Measurements from ENCODE around the gene SETDB2. TPM values are rescaled to one million over a fixed set of nuclear protein-coding genes. Genes with fewer than 3 reads are reported as not detected.

The SETDB2 gene
- total and polyA plus RNA-seq, 5 donors = 5.0 to 18.6 (median 14.0) TPM

DNA sequence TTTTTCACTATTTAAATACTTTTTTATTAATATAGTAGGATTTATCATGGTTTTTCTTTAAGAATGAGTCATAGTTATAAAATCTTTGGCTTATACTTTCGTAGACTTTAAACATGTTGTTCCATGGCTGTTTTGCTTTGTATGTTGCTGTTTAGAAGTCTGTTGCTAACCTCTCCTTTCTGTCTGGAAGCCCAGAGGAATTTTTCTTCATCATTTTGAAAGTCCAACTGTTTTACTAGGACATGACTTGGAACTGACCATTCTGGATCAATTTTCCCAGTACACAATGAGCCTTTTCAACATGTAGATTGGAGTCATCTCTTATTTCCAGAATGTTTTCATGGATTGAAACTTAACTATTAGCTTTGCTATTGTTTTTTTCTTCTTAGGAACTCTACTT, 8.1 kb upstream of the SETDB2 start:
- Histone ChIP-seq H3K27ac (ENCODE audit: low read length) (no peak overlapping the region), H3K4me1 (ENCODE audit: control insufficient read depth, insufficient read depth, low read length) (no peaks in the 10 kb centered on the region), H3K27me3 (ENCODE audit: control insufficient read depth, insufficient read depth) (no peaks in the 10 kb centered on the region), H3K4me3 (ENCODE audit: low read length) (no peak overlapping the region), H3K9me3 (ENCODE audit: control insufficient read depth, low read length) (no peaks in the 10 kb centered on the region)
- intact Hi-C loops (cut with DNase I) = loop anchor here (5.0 kb wide), 1 partner anchor 134 kb away; no protein-coding TSS in a partner anchor
- ATAC-seq (peak; percentile 43 to 78), DNase-seq (no peak)
- WGBS = 72% methylated on average over 1 of the region's 1 CpG

DNA sequence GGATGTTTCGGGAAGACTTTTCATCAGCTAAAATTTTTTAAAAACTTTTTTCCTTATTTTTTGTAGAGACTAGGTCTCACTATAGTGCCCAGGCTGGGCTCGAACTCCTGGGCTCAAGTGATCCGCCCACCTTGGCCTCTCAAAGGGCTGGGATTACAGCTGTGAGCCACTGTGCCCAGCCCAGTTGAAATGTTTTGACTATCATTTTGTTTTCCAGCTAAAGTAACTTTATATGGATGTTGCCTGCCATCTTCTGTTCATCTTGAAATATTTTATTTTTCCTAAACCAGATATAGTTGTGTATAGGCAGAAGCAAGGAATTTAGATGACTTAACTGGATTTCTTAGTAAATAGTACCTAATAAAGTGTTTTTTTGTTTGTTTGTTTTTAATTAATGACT, 7.2 kb upstream of the SETDB2 start:
- Histone ChIP-seq H3K4me3 (ENCODE audit: low read length) (no peak overlapping the region), H3K27ac (ENCODE audit: low read length) (no peak overlapping the region), H3K9me3 (ENCODE audit: control insufficient read depth, low read length) (no peaks in the 10 kb centered on the region), H3K27me3 (ENCODE audit: control insufficient read depth, insufficient read depth) (no peaks in the 10 kb centered on the region), H3K4me1 (ENCODE audit: control insufficient read depth, insufficient read depth, low read length) (no peaks in the 10 kb centered on the region)
- ATAC-seq = peak; percentile 84 to 86
- peak; percentile 61 to 87 (median 76) for DNase-seq
- WGBS = 66% methylated on average over 3 of the region's 3 CpGs
- intact Hi-C loops (cut with DNase I) = loop anchor here (5.0 kb wide), 1 partner anchor 135 kb away; no protein-coding TSS in a partner anchor

DNA sequence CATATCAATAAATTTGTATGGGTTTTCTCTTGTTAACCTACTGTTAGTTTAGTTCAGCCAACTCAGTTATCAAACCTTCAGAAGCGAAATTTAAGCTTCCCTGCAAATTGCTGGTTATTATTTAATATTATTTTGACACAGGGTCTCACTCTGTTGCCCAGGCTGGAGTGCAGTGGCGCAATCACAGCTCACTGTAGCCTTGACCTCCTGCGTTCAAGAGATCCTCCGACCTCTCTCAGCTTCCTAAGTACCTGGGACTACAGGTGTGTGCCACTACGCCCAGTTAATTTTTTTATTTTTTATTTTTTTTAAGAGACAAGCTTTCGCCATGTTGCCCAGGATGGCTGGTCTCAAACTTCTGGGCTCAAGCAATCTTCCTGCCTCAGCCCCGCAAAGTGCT, 6.4 kb upstream of the SETDB2 start:
- no peak overlapping the region for H3K27ac ChIP-seq (ENCODE audit: low read length)
- ATAC-seq (no peak), DNase-seq (no peak)
- no peak overlapping the region for H3K4me3 ChIP-seq (ENCODE audit: low read length)
- no peaks in the 10 kb centered on the region for H3K9me3 ChIP-seq (ENCODE audit: control insufficient read depth, low read length)
- intact Hi-C loops (cut with DNase I) = loop anchor here (5.0 kb wide), 1 partner anchor 135 kb away; no protein-coding TSS in a partner anchor
- 91% methylated on average over 7 of the region's 7 CpGs for WGBS
- H3K27me3 ChIP-seq (ENCODE audit: control insufficient read depth, insufficient read depth) = no peaks in the 10 kb centered on the region
- no peaks in the 10 kb centered on the region for H3K4me1 ChIP-seq (ENCODE audit: control insufficient read depth, insufficient read depth, low read length)

DNA sequence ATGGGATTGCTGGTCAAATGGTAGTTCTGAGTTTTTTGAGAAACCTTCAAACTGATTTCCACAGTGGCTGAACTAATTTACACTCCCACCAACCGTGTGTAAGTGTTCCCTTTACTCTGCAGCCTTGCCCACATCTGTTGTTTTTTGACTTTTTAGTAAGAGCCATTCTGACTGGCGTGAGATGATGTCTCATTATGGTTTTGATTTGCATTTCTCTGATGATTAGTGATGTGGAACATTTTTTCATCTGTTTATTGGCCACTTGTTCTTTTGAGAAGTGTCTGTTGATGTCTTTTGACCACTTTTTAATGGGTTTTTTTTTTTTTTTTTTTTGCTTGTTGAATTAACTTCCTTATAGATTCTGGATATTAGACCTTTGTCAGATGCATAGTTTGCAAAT, 4.5 kb upstream of the SETDB2 start:
- no peak overlapping the region for H3K4me3 ChIP-seq (ENCODE audit: low read length)
- DNase-seq (no peak), ATAC-seq (no peak)
- H3K27ac ChIP-seq (ENCODE audit: low read length) = no peak overlapping the region
- no peaks in the 10 kb centered on the region for H3K9me3 ChIP-seq (ENCODE audit: control insufficient read depth, low read length)
- WGBS = 85% methylated on average over 2 of the region's 2 CpGs
- H3K27me3 ChIP-seq (ENCODE audit: control insufficient read depth, insufficient read depth) = no peaks in the 10 kb centered on the region
- H3K4me1 ChIP-seq (ENCODE audit: control insufficient read depth, insufficient read depth, low read length) = no peaks in the 10 kb centered on the region
- intact Hi-C loops (cut with DNase I) = loop anchor here (5.0 to 10.0 kb wide), 2 partner anchors 137 to 165 kb away; no protein-coding TSS in a partner anchor

DNA sequence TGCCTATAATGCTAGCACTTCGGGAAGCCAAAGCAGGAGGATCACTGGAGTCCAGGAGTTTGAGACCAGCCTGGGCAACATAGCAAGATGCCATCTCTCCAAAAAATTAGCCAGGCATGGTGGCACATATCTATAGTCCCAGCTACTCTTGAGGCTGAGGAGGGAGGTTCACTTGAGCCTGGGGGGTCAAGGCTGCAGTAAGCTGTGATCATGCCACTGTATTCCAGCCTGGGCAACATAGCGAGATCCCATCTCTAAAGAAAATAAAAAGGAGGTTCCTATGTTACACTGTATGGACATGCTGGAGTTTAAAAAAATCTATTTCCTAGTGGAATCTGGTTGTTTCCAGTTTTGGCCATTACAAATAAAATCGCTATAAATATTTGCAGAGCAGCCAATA, 2.8 kb upstream of the SETDB2 start:
- DNase-seq = no peak
- intact Hi-C loops (cut with DNase I) = loop anchor here in 1 of 4 donors (10.0 kb wide), 1 partner anchor 163 kb away; no protein-coding TSS in a partner anchor
- no peaks in the 10 kb centered on the region for H3K27me3 ChIP-seq (ENCODE audit: control insufficient read depth, insufficient read depth)
- no peaks in the 10 kb centered on the region for H3K4me1 ChIP-seq (ENCODE audit: control insufficient read depth, insufficient read depth, low read length)
- no peak overlapping the region for H3K27ac ChIP-seq (ENCODE audit: low read length)
- no peak for ATAC-seq
- WGBS = 97% methylated on average over 3 of the region's 3 CpGs
- no peaks in the 10 kb centered on the region for H3K9me3 ChIP-seq (ENCODE audit: control insufficient read depth, low read length)
- H3K4me3 ChIP-seq (ENCODE audit: low read length) = no peak overlapping the region

DNA sequence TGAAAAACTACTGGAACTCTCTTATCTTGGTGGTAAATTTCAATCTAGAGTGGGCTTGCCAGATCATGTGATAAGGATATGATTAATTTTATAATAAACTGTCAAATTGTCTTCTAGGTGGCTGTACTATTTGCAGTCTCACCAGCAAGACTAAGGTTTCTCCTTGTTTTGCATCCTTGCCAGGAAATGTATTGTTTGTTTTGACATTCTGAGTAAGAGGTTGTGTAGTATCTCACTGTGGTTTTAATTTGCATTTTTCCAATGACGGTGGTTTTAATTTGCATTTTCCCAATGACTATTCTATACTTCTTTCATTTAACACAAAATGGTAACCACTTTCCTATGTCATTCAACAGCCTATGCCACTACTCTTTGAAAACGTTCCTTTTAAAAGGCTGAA, 2.2 kb upstream of the SETDB2 start:
- intact Hi-C loops (cut with DNase I) = loop anchor here in 1 of 4 donors (10.0 kb wide), 1 partner anchor 163 kb away; no protein-coding TSS in a partner anchor
- 88% methylated on average over 2 of the region's 2 CpGs for WGBS
- no peak overlapping the region for H3K27ac ChIP-seq (ENCODE audit: low read length)
- no peak for ATAC-seq
- H3K4me3 ChIP-seq (ENCODE audit: low read length) = no peak overlapping the region
- H3K9me3 ChIP-seq (ENCODE audit: control insufficient read depth, low read length) = no peaks in the 10 kb centered on the region
- no peaks in the 10 kb centered on the region for H3K27me3 ChIP-seq (ENCODE audit: control insufficient read depth, insufficient read depth)
- DNase-seq = no peak
- no peaks in the 10 kb centered on the region for H3K4me1 ChIP-seq (ENCODE audit: control insufficient read depth, insufficient read depth, low read length)

DNA sequence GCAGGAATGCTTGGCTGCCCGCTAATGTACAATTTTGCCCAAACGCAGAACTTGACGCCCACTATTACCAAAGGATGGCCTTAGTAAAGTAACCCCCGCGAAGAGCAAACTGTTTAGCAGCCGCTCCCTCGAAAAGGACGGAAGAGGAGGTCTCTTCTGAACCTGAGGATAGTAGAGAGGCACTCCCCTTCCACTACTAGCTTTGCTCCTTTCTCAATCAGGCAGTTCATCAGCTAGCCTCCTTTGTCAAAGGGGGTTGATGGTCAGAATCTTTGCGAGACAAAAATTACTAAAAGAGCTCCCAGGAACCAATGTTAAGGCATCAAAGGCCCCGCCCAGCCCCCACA, 744 bp upstream of the SETDB2 start:
- H3K4me1 ChIP-seq (ENCODE audit: control insufficient read depth, insufficient read depth, low read length) = no peaks in the 10 kb centered on the region
- H3K4me3 ChIP-seq (ENCODE audit: low read length) = peak overlapping the region; percentile 58
- peak in 1 of 2 donors; percentile 8 for ATAC-seq
- no peaks in the 10 kb centered on the region for H3K27me3 ChIP-seq (ENCODE audit: control insufficient read depth, insufficient read depth)
- WGBS = 7% methylated on average over 10 of the region's 10 CpGs
- intact Hi-C loops (cut with DNase I) = loop anchor here in 1 of 4 donors (10.0 kb wide), 1 partner anchor 161 kb away; no protein-coding TSS in a partner anchor
- H3K27ac ChIP-seq (ENCODE audit: low read length) = peak overlapping the region; percentile 91
- no peaks in the 10 kb centered on the region for H3K9me3 ChIP-seq (ENCODE audit: control insufficient read depth, low read length)
- DNase-seq = no peak

DNA sequence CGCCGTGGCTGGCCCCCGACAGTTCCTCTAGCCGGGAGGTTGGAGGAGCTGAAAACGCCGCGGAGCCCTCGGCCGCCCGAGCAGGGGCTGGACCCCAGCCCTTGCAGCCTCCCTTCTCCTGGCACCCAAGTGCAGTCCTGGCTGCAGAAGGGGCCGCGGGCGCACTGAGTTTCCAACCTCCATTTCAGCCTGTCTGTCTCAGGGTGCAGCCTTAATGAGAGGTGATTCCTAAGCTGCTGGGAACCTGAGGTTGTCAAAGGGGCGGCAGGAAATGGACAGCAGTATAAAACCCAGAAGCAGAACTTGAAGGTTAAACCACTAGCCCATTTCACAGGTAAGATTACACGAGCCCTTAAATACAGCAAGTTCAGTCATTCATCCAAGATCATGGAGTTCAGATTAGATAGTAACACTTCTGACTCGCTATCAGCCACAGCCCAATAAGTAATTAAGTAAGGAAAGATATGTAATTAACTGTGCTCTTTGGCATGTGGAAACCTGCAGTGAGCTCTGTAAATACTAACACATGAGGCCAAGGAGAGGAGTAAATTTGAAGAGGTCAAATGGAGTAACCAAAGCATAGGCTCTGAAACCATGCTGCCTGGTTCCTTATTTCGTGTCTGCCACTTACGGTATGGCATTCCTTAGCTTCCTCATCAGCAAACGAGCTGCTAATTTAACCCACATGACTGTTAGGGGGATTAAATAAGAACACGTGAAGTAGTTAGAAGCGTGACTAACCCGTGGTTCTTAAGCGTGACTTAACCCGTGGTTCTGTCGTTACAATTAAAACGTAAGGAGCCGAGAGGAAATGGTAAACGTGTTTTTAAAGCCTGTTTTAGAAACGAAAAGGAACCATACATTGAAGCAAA, 686 bp downstream of the SETDB2 start:
- intact Hi-C loops (cut with DNase I) = loop anchor here in 1 of 4 donors (10.0 kb wide), 1 partner anchor 160 kb away; no protein-coding TSS in a partner anchor
- peak; percentile 30 to 31 for ATAC-seq
- peak overlapping the region; percentile 90 for H3K27ac ChIP-seq (ENCODE audit: low read length)
- no peaks in the 10 kb centered on the region for H3K27me3 ChIP-seq (ENCODE audit: control insufficient read depth, insufficient read depth)
- no peak for DNase-seq
- H3K9me3 ChIP-seq (ENCODE audit: control insufficient read depth, low read length) = no peaks in the 10 kb centered on the region
- H3K4me3 ChIP-seq (ENCODE audit: low read length) = peak overlapping the region; percentile 69
- 1% methylated on average over 29 of the region's 29 CpGs for WGBS
- no peaks in the 10 kb centered on the region for H3K4me1 ChIP-seq (ENCODE audit: control insufficient read depth, insufficient read depth, low read length)

DNA sequence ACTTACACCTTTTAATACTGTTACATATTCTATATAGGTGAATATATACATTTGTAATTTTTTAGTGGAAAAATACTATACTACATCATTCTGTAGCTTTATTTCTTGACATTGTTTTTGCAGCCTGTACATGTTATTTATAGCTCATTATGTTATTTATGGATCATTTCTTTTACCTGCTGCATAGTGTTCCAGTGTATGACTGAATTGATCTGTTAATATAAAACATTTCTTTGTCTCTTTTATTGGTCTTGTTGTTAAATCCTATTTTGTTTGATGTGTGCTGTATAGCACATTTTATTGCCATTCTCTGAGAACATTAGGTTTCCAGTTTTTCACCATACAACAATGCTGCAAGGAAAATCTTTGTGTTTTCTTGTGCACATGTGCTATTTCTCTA, 2.4 kb downstream of the SETDB2 start:
- no peak overlapping the region for H3K27ac ChIP-seq (ENCODE audit: low read length)
- no peak for ATAC-seq
- H3K27me3 ChIP-seq (ENCODE audit: control insufficient read depth, insufficient read depth) = no peaks in the 10 kb centered on the region
- H3K4me1 ChIP-seq (ENCODE audit: control insufficient read depth, insufficient read depth, low read length) = no peaks in the 10 kb centered on the region
- H3K4me3 ChIP-seq (ENCODE audit: low read length) = no peak overlapping the region
- no peaks in the 10 kb centered on the region for H3K9me3 ChIP-seq (ENCODE audit: control insufficient read depth, low read length)
- intact Hi-C loops (cut with DNase I) = loop anchor here in 1 of 4 donors (10.0 kb wide), 1 partner anchor 158 kb away; no protein-coding TSS in a partner anchor
- no peak for DNase-seq

DNA sequence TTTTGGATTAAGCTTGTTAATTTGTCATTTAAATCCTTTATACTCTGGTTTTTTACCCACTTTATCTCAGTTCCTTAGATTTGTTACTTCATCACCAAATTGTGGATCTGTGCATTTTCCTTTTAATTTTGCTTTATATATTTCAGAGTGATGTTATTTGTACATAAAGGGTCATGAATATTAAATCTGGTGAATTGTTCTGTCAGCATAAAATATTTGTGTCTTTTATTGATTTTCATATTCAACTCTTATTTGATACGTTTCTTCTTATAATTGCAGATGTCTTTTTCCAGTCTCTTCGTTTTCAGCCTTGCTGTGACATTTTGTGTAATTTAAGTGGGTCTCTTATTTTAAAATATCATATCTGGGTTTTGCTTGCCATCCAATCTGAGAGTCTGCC, 4.7 kb downstream of the SETDB2 start:
- H3K4me3 ChIP-seq (ENCODE audit: low read length) = no peak overlapping the region
- no peaks in the 10 kb centered on the region for H3K27me3 ChIP-seq (ENCODE audit: control insufficient read depth, insufficient read depth)
- DNase-seq (no peak), ATAC-seq (no peak)
- 92% methylated on average over 2 of the region's 2 CpGs for WGBS
- no peaks in the 10 kb centered on the region for H3K9me3 ChIP-seq (ENCODE audit: control insufficient read depth, low read length)
- H3K27ac ChIP-seq (ENCODE audit: low read length) = no peak overlapping the region
- intact Hi-C loops (cut with DNase I) = loop anchor here in 1 of 4 donors (10.0 kb wide), 1 partner anchor 156 kb away; no protein-coding TSS in a partner anchor
- no peaks in the 10 kb centered on the region for H3K4me1 ChIP-seq (ENCODE audit: control insufficient read depth, insufficient read depth, low read length)

DNA sequence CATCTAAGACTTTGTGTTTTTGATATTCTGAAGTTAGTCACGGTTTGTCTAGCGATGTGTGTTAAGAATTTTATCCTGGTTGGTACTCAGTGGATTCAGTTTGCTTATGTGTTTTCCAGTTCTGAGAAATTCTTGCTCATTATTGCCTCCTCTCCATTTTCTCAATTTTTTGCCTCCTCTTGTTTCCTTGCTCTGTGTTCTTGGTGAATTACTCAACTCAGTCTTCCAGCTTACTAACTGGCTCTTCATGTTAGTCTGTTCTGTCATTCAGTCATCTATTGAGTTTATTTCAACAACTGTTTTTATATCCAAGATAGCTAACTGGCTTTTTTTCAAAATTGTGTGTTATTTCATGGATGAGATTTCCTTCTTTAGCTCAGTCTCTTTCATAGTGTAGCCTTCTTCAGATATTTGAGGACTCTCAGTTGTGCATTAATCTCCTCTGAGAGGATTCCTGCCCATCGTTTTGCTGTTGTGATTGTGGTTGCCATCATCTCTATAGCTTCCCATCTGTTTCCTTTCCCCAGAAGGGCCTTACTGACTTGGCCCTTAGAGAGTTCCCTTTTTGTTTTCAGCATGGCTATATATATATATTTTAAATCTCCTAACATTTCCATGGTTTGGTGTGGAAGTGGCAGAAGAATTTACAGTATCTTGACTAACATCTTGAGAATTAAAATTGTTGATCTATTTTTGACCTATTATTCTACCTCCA, 6.2 kb downstream of the SETDB2 start:
- no peaks in the 10 kb centered on the region for H3K27me3 ChIP-seq (ENCODE audit: control insufficient read depth, insufficient read depth)
- H3K4me1 ChIP-seq (ENCODE audit: control insufficient read depth, insufficient read depth, low read length) = no peaks in the 10 kb centered on the region
- intact Hi-C loops (cut with DNase I) = loop anchor here in 1 of 4 donors (10.0 kb wide), 1 partner anchor 135 kb away; the partner anchor contains the start of gene RCBTB1
- H3K4me3 ChIP-seq (ENCODE audit: low read length) = no peak overlapping the region
- ATAC-seq (no peak), DNase-seq (no peak)
- no peaks in the 10 kb centered on the region for H3K9me3 ChIP-seq (ENCODE audit: control insufficient read depth, low read length)
- WGBS = 80% methylated on average over 3 of the region's 3 CpGs
- no peak overlapping the region for H3K27ac ChIP-seq (ENCODE audit: low read length)

Data from right cardiac atrium (tissue), 5 donors.